Gastroesophageal sphincter (tissue), 4 donors: ENCODE measurements around the gene FANCC. TPM values are rescaled to one million over a fixed set of nuclear protein-coding genes. Genes with fewer than 3 reads are reported as not detected.
A peak's percentile ranks its signal among the peaks of the same experiment; 100 is the strongest.

ENCODE experiments used
- ATAC-seq: fragments of 150-250 bp; one replicate; pipeline ENCODE4 v1.9.1; 2016; ENCODE audit warnings: mild to moderate bottlenecking, moderate library complexity
- H3K27ac ChIP-seq, 4 donors: fragments of 200-600 bp; sonication (generic) in 3 of 4; 1 replicate in 3 of 4; 2 replicates in 1 of 4; pipeline ENCODE4 v1.5.1; 2016 to 2019
- H3K27me3 ChIP-seq: fragments of 200-600 bp; sonication (generic); one replicate; pipeline ENCODE4 v1.5.1; 2019
- H3K36me3 ChIP-seq, 2 donors: fragments of 200-600 bp; sonication (generic); one replicate each; pipeline ENCODE4 v1.5.1; 2019; ENCODE audit warnings: control low read depth in 1 of 2
- H3K4me1 ChIP-seq, 3 donors: fragments of 200-600 bp; sonication (generic); 1 replicate in 2 of 3; 2 replicates in 1 of 3; pipeline ENCODE4 v1.5.1; 2016 to 2019; ENCODE audit warnings: control low read depth in 2 of 3
- H3K4me3 ChIP-seq, 2 donors: fragments of 200-600 bp; sonication (generic); one replicate each; pipeline ENCODE4 v1.5.1; 2019; ENCODE audit warnings: mild to moderate bottlenecking in 1 of 2, moderate library complexity in 1 of 2
- H3K9me3 ChIP-seq, 3 donors: fragments of 200-600 bp; sonication (generic); one replicate each; pipeline ENCODE4 v1.5.1; 2017 to 2019; ENCODE audit warnings: control low read depth in 2 of 3
- CTCF ChIP-seq, 4 experiments: fragments of 200-600 bp in 2 of 4; fragments of 450-650 bp in 2 of 4; sonication (generic) in 1 of 4; IDR thresholded peaks; one replicate each; pipeline ENCODE4 v1.5.1; 2017 to 2019; ENCODE audit warnings: antibody characterized with exemption in 4 of 4, mild to moderate bottlenecking in 2 of 4, moderate library complexity in 2 of 4
- EP300 ChIP-seq: sonication (generic); formaldehyde crosslinking; IDR thresholded peaks from one replicate; pipeline ENCODE4 v1.6.1; 2017; ENCODE audit warnings: antibody characterized with exemption, mild to moderate bottlenecking
- POLR2A ChIP-seq, 2 donors: fragments of 450-650 bp; IDR thresholded peaks; one replicate each; pipeline ENCODE4 v1.6.1; 2017; ENCODE audit warnings: antibody characterized with exemption in 2 of 2, mild to moderate bottlenecking in 2 of 2, moderate library complexity in 1 of 2
- POLR2AphosphoS5 ChIP-seq: sonication (generic); formaldehyde crosslinking; IDR thresholded peaks from one replicate; pipeline ENCODE4 v1.6.1; 2017; ENCODE audit warnings: antibody characterized with exemption
- WGBS, 2 donors: methylation state at CpG; one replicate each; pipeline ENCODE4 v1.1.5; 2018; ENCODE audit warnings: low coverage in 1 of 2; 5-methylcytosine and 5-hydroxymethylcytosine counted together
- total RNA-seq, 4 donors: library from RNA; depleted of rRNA; stranded (reverse); fragments of >200 nt; gene quantifications; one replicate each; pipeline ENCODE4 v1.1.0, GENCODE V29; 2016

Gene FANCC
- total RNA-seq, 4 donors from 2014 or later = 4.9 to 9.4 (median 7.4) TPM

- Histone ChIP-seq H3K27ac (peak overlapping the region; percentile 62 to 89 (median 84)), H3K4me1 (peaks cover 6 to 100% (median 66%) of the 10 kb centered on the region in 3 donors), H3K9me3 (no peaks in the 10 kb centered on the region), H3K27me3 (no peaks in the 10 kb centered on the region), H3K4me3 (peak overlapping the region in 1 of 2 donors; percentile 14), H3K36me3 (peaks cover 0 to 37% of the 10 kb centered on the region in 2 donors)
- ATAC-seq = no peak
- TF ChIP-seq POLR2AphosphoS5 = peak; percentile 6
- no peak for TF ChIP-seq EP300
- peak in 3 of 4 experiments; percentile 20 to 22 (median 21) for TF ChIP-seq CTCF (IDR thresholded peaks at IDR 0.05)
- 0 to 40% methylated on average over 1 to 11 of the region's 18 CpGs for WGBS, 2 donors
These were observed 240.3 kb downstream of the FANCC start for GRCh38 chr9:95077053-95077765.

GRCh38 chr9:95076696-95077052, 240.8 kb downstream of the FANCC start:
- Histone ChIP-seq H3K27me3 (no peaks in the 10 kb centered on the region), H3K4me3 (no peak overlapping the region), H3K27ac (peak overlapping the region; percentile 62 to 89 (median 84)), H3K9me3 (no peaks in the 10 kb centered on the region), H3K36me3 (peaks cover 0 to 32% of the 10 kb centered on the region in 2 donors), H3K4me1 (peaks cover 10 to 100% (median 71%) of the 10 kb centered on the region in 3 donors)
- TF ChIP-seq CTCF (IDR thresholded peaks at IDR 0.05) = no peak
- TF ChIP-seq EP300 = no peak
- TF ChIP-seq POLR2AphosphoS5 = no peak
- no peak for TF ChIP-seq POLR2A (IDR thresholded peaks at IDR 0.05)
- 9 to 43% methylated on average over 1 of the region's 1 CpG for WGBS, 2 donors
- ATAC-seq = no peak

GRCh38 chr9:95075700-95076099, 241.8 kb downstream of the FANCC start:
- WGBS, 2 donors = 50 to 55% methylated on average over 2 to 7 of the region's 7 CpGs
- no peaks in the 10 kb centered on the region for H3K27me3 ChIP-seq

GRCh38 chr9:95074632-95075031, 242.9 kb downstream of the FANCC start:
- no peak for ATAC-seq
- peaks cover 17 to 100% (median 83%) of the 10 kb centered on the region in 3 donors for H3K4me1 ChIP-seq
- no peaks in the 10 kb centered on the region for H3K9me3 ChIP-seq
- H3K27ac ChIP-seq = peak overlapping the region in 3 of 4 donors; percentile 66 to 89 (median 87)
- no peak overlapping the region for H3K4me3 ChIP-seq
- no peaks in the 10 kb centered on the region for H3K27me3 ChIP-seq
- H3K36me3 ChIP-seq = peaks cover 0 to 13% of the 10 kb centered on the region in 2 donors
- 48 to 55% methylated on average over 6 of the region's 9 CpGs for WGBS, 2 donors
- TF ChIP-seq POLR2A (IDR thresholded peaks at IDR 0.05) (no peak), CTCF (IDR thresholded peaks at IDR 0.05) (no peak), EP300 (no peak), POLR2AphosphoS5 (no peak)

More at GRCh38 chr9:95075700-95076099, 241.8 kb downstream of the FANCC start:
- no peak for TF ChIP-seq POLR2A (IDR thresholded peaks at IDR 0.05)
- no peak for TF ChIP-seq EP300
- TF ChIP-seq CTCF (IDR thresholded peaks at IDR 0.05) = no peak
- no peak for TF ChIP-seq POLR2AphosphoS5
- no peak for ATAC-seq
- Histone ChIP-seq H3K36me3 (peaks cover 0 to 22% of the 10 kb centered on the region in 2 donors), H3K4me1 (peaks cover 14 to 100% (median 77%) of the 10 kb centered on the region in 3 donors), H3K27ac (peak overlapping the region; percentile 1 to 89 (median 80)), H3K4me3 (no peak overlapping the region), H3K9me3 (no peaks in the 10 kb centered on the region)

GRCh38 chr9:95073918-95074317, 243.6 kb downstream of the FANCC start:
- Histone ChIP-seq H3K27me3 (no peaks in the 10 kb centered on the region), H3K36me3 (peaks cover 0 to 16% of the 10 kb centered on the region in 2 donors), H3K27ac (peak overlapping the region in 3 of 4 donors; percentile 66 to 89 (median 87)), H3K4me3 (no peak overlapping the region), H3K4me1 (peaks cover 17 to 100% (median 79%) of the 10 kb centered on the region in 3 donors), H3K9me3 (no peaks in the 10 kb centered on the region)
- peak; percentile 4 for ATAC-seq
- TF ChIP-seq CTCF (IDR thresholded peaks at IDR 0.05) (no peak), POLR2A (IDR thresholded peaks at IDR 0.05) (no peak), POLR2AphosphoS5 (no peak), EP300 (no peak)
- WGBS, 2 donors = 61 to 67% methylated on average over 3 to 5 of the region's 5 CpGs
